ENCODE data around the gene L3MBTL3. TPM values are rescaled to one million over a fixed set of nuclear protein-coding genes. Genes with fewer than 3 reads are reported as not detected.
A peak's percentile ranks its signal among the peaks of the same experiment; 100 is the strongest.

L3MBTL3 gene
- total RNA-seq (2014; rRNA removed; shearing (Covaris generic); ENCODE audit: low replicate concordance), result 1.7 and 6.1 TPM in 2 replicates

- H3K4me3 ChIP-seq (ENCODE audit: low read length), result peak within 1 kb of the TSS; percentile 77
- peak; percentile 87 for DNase-seq
- no peaks in the 10 kb centered on the region for H3K79me2 ChIP-seq (ENCODE audit: low read length)
- H3K36me3 ChIP-seq (ENCODE audit: insufficient read depth, low read length), result no peaks in the 10 kb centered on the region
- peaks cover 11% of the 10 kb centered on the region for H3K4me1 ChIP-seq (ENCODE audit: low read length)
- H3K4me2 ChIP-seq (ENCODE audit: low read depth, low read length, poor library complexity, severe bottlenecking), result peak within 1 kb of the TSS; percentile 91
- H2AFZ ChIP-seq (ENCODE audit: low read length), result peak within 1 kb of the TSS; percentile 97
- H3K9me3 ChIP-seq (ENCODE audit: low read length), result no peaks in the 10 kb centered on the region
- no peaks in the 10 kb centered on the region for H4K20me1 ChIP-seq (ENCODE audit: insufficient read depth, low read depth, low read length)
- H3K9me2 ChIP-seq (replicated peaks; ENCODE audit: insufficient read depth, low read length), result no peaks in the 10 kb centered on the region
- H3K27ac ChIP-seq (ENCODE audit: low read length), result no peak within 1 kb of the TSS
- H3K27me3 ChIP-seq (ENCODE audit: low read length), result no peaks in the 10 kb centered on the region
- peak within 1 kb of the TSS; percentile 63 for H3K9ac ChIP-seq (ENCODE audit: low read length)
Measured at GRCh38 chr6:130018292-130018743, at the start of gene L3MBTL3. Gene L3MBTL3 (plus strand): TSS chr6:130018581. CDS start chr6:130042700, 24,119 bp downstream.

- no peak overlapping the region for H3K9ac ChIP-seq (ENCODE audit: low read length)
- H3K4me1 ChIP-seq (ENCODE audit: low read length), result no peaks in the 10 kb centered on the region
- no peaks in the 10 kb centered on the region for H3K36me3 ChIP-seq (ENCODE audit: insufficient read depth, low read length)
- no peak overlapping the region for H2AFZ ChIP-seq (ENCODE audit: low read length)
- no peaks in the 10 kb centered on the region for H3K9me3 ChIP-seq (ENCODE audit: low read length)
- no peaks in the 10 kb centered on the region for H4K20me1 ChIP-seq (ENCODE audit: insufficient read depth, low read depth, low read length)
- H3K9me2 ChIP-seq (replicated peaks; ENCODE audit: insufficient read depth, low read length), result no peaks in the 10 kb centered on the region
- no peak overlapping the region for H3K27ac ChIP-seq (ENCODE audit: low read length)
- DNase-seq, result no peak
- no peak overlapping the region for H3K4me3 ChIP-seq (ENCODE audit: low read length)
- no peaks in the 10 kb centered on the region for H3K79me2 ChIP-seq (ENCODE audit: low read length)
- no peaks in the 10 kb centered on the region for H3K27me3 ChIP-seq (ENCODE audit: low read length)
- no peak overlapping the region for H3K4me2 ChIP-seq (ENCODE audit: low read depth, low read length, poor library complexity, severe bottlenecking)
Measured at GRCh38 chr6:129969064-129969463, 49.3 kb upstream of the L3MBTL3 start.

- Histone ChIP-seq H3K4me1 (ENCODE audit: low read length) (no peaks in the 10 kb centered on the region), H3K27me3 (ENCODE audit: low read length) (no peaks in the 10 kb centered on the region), H3K27ac (ENCODE audit: low read length) (no peak overlapping the region), H3K36me3 (ENCODE audit: insufficient read depth, low read length) (no peaks in the 10 kb centered on the region), H3K79me2 (ENCODE audit: low read length) (no peaks in the 10 kb centered on the region), H4K20me1 (ENCODE audit: insufficient read depth, low read depth, low read length) (no peaks in the 10 kb centered on the region), H3K9ac (ENCODE audit: low read length) (no peak overlapping the region), H2AFZ (ENCODE audit: low read length) (no peak overlapping the region), H3K4me3 (ENCODE audit: low read length) (no peak overlapping the region), H3K4me2 (ENCODE audit: low read depth, low read length, poor library complexity, severe bottlenecking) (no peak overlapping the region), H3K9me2 (replicated peaks; ENCODE audit: insufficient read depth, low read length) (no peaks in the 10 kb centered on the region), H3K9me3 (ENCODE audit: low read length) (no peaks in the 10 kb centered on the region)
- no peak for DNase-seq
Measured at GRCh38 chr6:129976110-129976509, 42.3 kb upstream of the L3MBTL3 start.

DNA sequence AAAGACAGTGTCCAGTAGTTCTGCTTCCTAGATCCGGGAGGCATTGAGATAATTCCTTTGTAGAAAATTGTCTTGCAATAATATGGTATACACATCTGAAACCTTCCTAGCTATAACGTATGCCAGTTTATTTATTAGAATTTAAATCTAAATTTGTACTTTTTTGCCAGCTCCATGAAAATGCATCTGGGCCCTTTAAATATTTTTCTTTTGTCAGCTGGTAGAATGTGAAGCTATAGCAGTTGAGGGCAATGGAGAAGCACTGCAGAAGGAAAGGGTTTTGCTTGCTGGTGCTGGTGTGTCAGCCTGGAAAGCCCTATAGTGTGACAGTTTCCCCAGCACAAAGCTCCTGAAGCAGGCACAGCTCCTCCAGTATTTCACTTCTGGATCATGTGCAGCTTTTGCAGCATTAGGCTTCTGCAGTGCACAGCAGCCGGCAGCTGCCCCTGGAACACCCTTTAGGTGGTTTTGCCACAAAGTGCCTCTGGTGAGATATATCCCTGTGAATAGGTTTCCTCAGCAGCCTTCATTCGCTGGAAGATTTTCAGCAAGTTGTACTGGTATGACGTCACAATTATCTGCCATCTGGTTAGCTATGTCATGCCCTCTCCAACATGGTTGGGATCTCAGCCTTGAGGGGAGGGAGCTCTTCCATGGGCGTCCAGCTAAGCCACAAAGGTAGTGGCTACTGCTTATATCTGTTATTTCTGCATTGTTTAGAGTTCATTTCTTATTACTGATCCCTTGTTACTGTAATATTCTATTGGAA lies 40.0 kb upstream of the L3MBTL3 start:
- H3K4me3 ChIP-seq (ENCODE audit: low read length), result no peak overlapping the region
- no peaks in the 10 kb centered on the region for H3K79me2 ChIP-seq (ENCODE audit: low read length)
- H3K4me2 ChIP-seq (ENCODE audit: low read depth, low read length, poor library complexity, severe bottlenecking), result no peak overlapping the region
- H3K9me3 ChIP-seq (ENCODE audit: low read length), result no peaks in the 10 kb centered on the region
- H3K9ac ChIP-seq (ENCODE audit: low read length), result no peak overlapping the region
- no peak overlapping the region for H2AFZ ChIP-seq (ENCODE audit: low read length)
- H3K27me3 ChIP-seq (ENCODE audit: low read length), result no peaks in the 10 kb centered on the region
- no peaks in the 10 kb centered on the region for H3K9me2 ChIP-seq (replicated peaks; ENCODE audit: insufficient read depth, low read length)
- H3K36me3 ChIP-seq (ENCODE audit: insufficient read depth, low read length), result no peaks in the 10 kb centered on the region
- DNase-seq, result no peak
- H3K27ac ChIP-seq (ENCODE audit: low read length), result no peak overlapping the region
- H4K20me1 ChIP-seq (ENCODE audit: insufficient read depth, low read depth, low read length), result no peaks in the 10 kb centered on the region
- H3K4me1 ChIP-seq (ENCODE audit: low read length), result no peaks in the 10 kb centered on the region

DNA sequence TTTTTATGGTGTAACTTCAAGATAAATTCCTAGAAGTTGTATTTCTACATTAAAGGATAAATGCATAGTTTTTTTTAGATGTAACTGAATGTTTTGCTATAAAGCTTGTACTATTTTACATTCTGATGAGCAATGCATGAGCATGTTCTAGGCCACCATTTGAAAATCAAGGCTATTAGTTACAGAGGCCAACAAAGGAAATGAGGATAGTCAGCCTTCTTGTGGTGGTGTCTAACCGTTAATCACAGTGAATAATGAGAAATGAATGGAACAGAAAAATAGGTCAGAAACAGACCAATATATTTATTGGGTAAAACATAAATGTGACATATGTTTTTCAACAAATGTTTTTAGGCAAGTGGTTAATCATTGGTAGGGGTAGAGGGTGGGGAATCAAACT lies 37.6 kb upstream of the L3MBTL3 start:
- no peaks in the 10 kb centered on the region for H3K79me2 ChIP-seq (ENCODE audit: low read length)
- H3K4me3 ChIP-seq (ENCODE audit: low read length), result no peak overlapping the region
- H3K9me3 ChIP-seq (ENCODE audit: low read length), result no peaks in the 10 kb centered on the region
- no peaks in the 10 kb centered on the region for H3K36me3 ChIP-seq (ENCODE audit: insufficient read depth, low read length)
- no peaks in the 10 kb centered on the region for H4K20me1 ChIP-seq (ENCODE audit: insufficient read depth, low read depth, low read length)
- H3K27ac ChIP-seq (ENCODE audit: low read length), result no peak overlapping the region
- H3K4me1 ChIP-seq (ENCODE audit: low read length), result no peaks in the 10 kb centered on the region
- H3K9ac ChIP-seq (ENCODE audit: low read length), result no peak overlapping the region
- no peak overlapping the region for H2AFZ ChIP-seq (ENCODE audit: low read length)
- no peaks in the 10 kb centered on the region for H3K27me3 ChIP-seq (ENCODE audit: low read length)
- H3K9me2 ChIP-seq (replicated peaks; ENCODE audit: insufficient read depth, low read length), result no peaks in the 10 kb centered on the region
- no peak for DNase-seq
- no peak overlapping the region for H3K4me2 ChIP-seq (ENCODE audit: low read depth, low read length, poor library complexity, severe bottlenecking)

DNA sequence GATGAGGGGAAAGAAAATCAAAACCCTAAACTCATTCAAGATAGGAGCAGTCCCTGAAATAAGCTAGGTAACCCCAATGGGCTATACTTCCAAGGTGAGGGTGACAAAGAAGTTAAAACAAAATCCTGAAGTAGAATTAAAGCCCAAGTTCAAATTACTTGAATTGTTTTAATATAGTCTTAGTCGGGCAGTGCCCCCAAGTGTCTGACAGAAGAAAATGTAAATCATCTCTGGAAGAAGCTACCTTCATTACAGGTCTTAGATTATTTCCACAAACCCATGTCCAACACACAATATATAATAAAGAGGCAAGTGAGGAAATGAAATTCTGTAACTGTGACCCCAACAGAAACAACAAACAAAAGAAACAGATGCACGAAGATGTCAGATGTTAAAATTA lies 36.8 kb upstream of the L3MBTL3 start:
- Histone ChIP-seq H3K4me1 (ENCODE audit: low read length) (no peaks in the 10 kb centered on the region), H3K36me3 (ENCODE audit: insufficient read depth, low read length) (no peaks in the 10 kb centered on the region), H3K4me3 (ENCODE audit: low read length) (no peak overlapping the region), H4K20me1 (ENCODE audit: insufficient read depth, low read depth, low read length) (no peaks in the 10 kb centered on the region), H3K9ac (ENCODE audit: low read length) (no peak overlapping the region), H3K9me2 (replicated peaks; ENCODE audit: insufficient read depth, low read length) (no peaks in the 10 kb centered on the region), H3K27me3 (ENCODE audit: low read length) (no peaks in the 10 kb centered on the region), H3K9me3 (ENCODE audit: low read length) (no peaks in the 10 kb centered on the region), H2AFZ (ENCODE audit: low read length) (no peak overlapping the region), H3K79me2 (ENCODE audit: low read length) (no peaks in the 10 kb centered on the region), H3K4me2 (ENCODE audit: low read depth, low read length, poor library complexity, severe bottlenecking) (no peak overlapping the region), H3K27ac (ENCODE audit: low read length) (no peak overlapping the region)
- peak; percentile 51 for DNase-seq

DNA sequence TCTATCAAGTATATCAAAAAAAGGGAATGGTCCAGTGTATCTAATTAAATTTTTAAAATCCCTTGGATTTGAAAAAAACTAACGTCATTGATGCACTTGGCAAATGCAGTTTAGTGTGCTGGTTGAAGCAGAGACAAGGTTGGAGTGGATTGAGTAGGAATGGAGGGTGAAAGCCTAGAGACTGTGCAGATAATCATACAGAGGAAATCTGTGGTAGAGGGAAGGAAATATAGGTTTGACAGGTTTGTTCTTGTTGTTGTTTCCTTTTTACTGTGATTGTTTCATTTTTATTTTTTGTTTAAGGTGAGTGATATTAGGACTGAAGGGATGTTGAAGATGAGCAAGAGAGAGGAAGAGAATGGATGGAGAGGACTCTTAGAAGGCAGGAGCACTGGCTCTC lies 29.0 kb upstream of the L3MBTL3 start:
- Histone ChIP-seq H3K9me2 (replicated peaks; ENCODE audit: insufficient read depth, low read length) (no peaks in the 10 kb centered on the region), H4K20me1 (ENCODE audit: insufficient read depth, low read depth, low read length) (no peaks in the 10 kb centered on the region), H3K27me3 (ENCODE audit: low read length) (no peaks in the 10 kb centered on the region), H3K9ac (ENCODE audit: low read length) (no peak overlapping the region), H2AFZ (ENCODE audit: low read length) (no peak overlapping the region), H3K4me2 (ENCODE audit: low read depth, low read length, poor library complexity, severe bottlenecking) (no peak overlapping the region), H3K9me3 (ENCODE audit: low read length) (no peaks in the 10 kb centered on the region), H3K4me1 (ENCODE audit: low read length) (no peaks in the 10 kb centered on the region), H3K4me3 (ENCODE audit: low read length) (no peak overlapping the region), H3K27ac (ENCODE audit: low read length) (no peak overlapping the region), H3K79me2 (ENCODE audit: low read length) (no peaks in the 10 kb centered on the region), H3K36me3 (ENCODE audit: insufficient read depth, low read length) (no peaks in the 10 kb centered on the region)
- no peak for DNase-seq

- DNase-seq, result no peak
- no peaks in the 10 kb centered on the region for H3K4me1 ChIP-seq (ENCODE audit: low read length)
- no peak overlapping the region for H2AFZ ChIP-seq (ENCODE audit: low read length)
- no peaks in the 10 kb centered on the region for H3K9me3 ChIP-seq (ENCODE audit: low read length)
- H3K4me2 ChIP-seq (ENCODE audit: low read depth, low read length, poor library complexity, severe bottlenecking), result no peak overlapping the region
- no peaks in the 10 kb centered on the region for H3K36me3 ChIP-seq (ENCODE audit: insufficient read depth, low read length)
- H3K9ac ChIP-seq (ENCODE audit: low read length), result no peak overlapping the region
- no peak overlapping the region for H3K4me3 ChIP-seq (ENCODE audit: low read length)
- no peaks in the 10 kb centered on the region for H3K9me2 ChIP-seq (replicated peaks; ENCODE audit: insufficient read depth, low read length)
- H3K79me2 ChIP-seq (ENCODE audit: low read length), result no peaks in the 10 kb centered on the region
- no peaks in the 10 kb centered on the region for H4K20me1 ChIP-seq (ENCODE audit: insufficient read depth, low read depth, low read length)
- H3K27me3 ChIP-seq (ENCODE audit: low read length), result no peaks in the 10 kb centered on the region
- no peak overlapping the region for H3K27ac ChIP-seq (ENCODE audit: low read length)
Measured at GRCh38 chr6:129992881-129993280, 25.5 kb upstream of the L3MBTL3 start.

Data from Karpas-422 (cell line).